Fibroblast of lung (primary cell): Measurements from ENCODE around the gene SCGB1C1.

Experiments
- EZH2 ChIP-seq: IDR thresholded peaks from 2 replicates; pipeline ENCODE4 v1.5.1; 2012; ENCODE audit warnings: low read length, control low read depth, mild to moderate bottlenecking; ENCODE audit errors: missing control alignments
- TF ChIP-seq, protein P1 (sequence below), 2 donors: IDR thresholded peaks in 1 of 2; conservative IDR thresholded peaks in 1 of 2; 1 replicate in 1 of 2; 2 replicates in 1 of 2; pipeline ENCODE4 v1.5.1; 2011 to 2012; ENCODE audit warnings: low read length in 2 of 2, control low read depth in 1 of 2, inconsistent platforms in 1 of 2, low read depth in 1 of 2, mild to moderate bottlenecking in 1 of 2

DNA sequence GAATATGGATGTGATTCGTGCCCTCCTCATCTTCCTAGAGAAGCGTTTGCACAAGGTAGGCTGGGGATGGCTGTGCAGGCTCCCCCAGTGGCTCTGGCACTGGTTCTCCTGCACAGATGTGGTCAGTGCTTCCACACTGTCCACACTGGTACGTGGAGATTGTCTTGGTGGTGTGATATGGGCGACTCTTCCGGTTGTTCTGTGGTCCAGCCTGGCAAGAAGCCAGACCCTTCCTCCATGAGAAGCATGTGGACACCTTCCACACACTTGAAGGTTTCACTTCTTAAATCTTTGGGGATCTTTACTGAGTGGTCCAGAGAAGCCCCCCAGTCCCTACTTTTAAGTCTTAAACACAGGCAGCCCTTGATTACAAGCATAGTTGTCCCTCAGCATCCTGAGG lies 18.4 kb downstream of the SCGB1C1 start:
- TF ChIP-seq, protein P1, sequence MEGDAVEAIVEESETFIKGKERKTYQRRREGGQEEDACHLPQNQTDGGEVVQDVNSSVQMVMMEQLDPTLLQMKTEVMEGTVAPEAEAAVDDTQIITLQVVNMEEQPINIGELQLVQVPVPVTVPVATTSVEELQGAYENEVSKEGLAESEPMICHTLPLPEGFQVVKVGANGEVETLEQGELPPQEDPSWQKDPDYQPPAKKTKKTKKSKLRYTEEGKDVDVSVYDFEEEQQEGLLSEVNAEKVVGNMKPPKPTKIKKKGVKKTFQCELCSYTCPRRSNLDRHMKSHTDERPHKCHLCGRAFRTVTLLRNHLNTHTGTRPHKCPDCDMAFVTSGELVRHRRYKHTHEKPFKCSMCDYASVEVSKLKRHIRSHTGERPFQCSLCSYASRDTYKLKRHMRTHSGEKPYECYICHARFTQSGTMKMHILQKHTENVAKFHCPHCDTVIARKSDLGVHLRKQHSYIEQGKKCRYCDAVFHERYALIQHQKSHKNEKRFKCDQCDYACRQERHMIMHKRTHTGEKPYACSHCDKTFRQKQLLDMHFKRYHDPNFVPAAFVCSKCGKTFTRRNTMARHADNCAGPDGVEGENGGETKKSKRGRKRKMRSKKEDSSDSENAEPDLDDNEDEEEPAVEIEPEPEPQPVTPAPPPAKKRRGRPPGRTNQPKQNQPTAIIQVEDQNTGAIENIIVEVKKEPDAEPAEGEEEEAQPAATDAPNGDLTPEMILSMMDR (conservative IDR thresholded peaks at IDR 0.05 in 1 of 2, IDR thresholded peaks at IDR 0.05 in 1 of 2; ENCODE audit: low read depth in 1 of 2, low read length in 2 of 2): no peak
- no peak for TF ChIP-seq EZH2
